Activated CD8-positive, alpha-beta memory T cell treated with anti-CD3 and anti-CD28 coated beads for 4 hours (primary cell): Measurements from ENCODE around the gene ATG4C.

Experiments used
- DNase-seq, 2 donors: peaks; one replicate each; pipeline ENCODE4 v3.0.0-alpha.2; 2020; ENCODE audit warnings: low read depth in 2 of 2

The ATG4C gene

GRCh38 chr1:62904856-62905225 lies 120.9 kb downstream of the ATG4C start:
- DNase-seq: no peak

DNA sequence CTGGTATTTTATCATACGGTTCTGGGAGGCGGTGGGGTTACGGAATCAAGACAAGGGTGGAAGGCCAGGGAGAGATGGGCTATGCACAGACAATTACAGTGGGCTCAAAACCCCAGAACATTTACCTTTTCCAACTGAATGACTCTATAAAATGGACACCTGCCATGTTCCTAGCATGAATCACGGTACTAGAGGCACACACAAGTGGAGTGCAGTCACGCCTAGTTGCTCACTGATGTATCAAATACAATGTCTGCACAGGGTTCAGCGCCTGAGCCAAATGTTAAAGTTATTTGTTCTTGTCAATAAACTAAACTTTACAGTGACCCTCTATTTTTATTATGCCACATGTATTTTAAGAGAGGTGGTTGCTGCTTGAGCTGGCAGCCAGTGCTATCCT lies 121.4 kb downstream of the ATG4C start:
- DNase-seq: no peak

- DNase-seq: no peak
These were observed 121.9 kb downstream of the ATG4C start for GRCh38 chr1:62905872-62906271.

DNA sequence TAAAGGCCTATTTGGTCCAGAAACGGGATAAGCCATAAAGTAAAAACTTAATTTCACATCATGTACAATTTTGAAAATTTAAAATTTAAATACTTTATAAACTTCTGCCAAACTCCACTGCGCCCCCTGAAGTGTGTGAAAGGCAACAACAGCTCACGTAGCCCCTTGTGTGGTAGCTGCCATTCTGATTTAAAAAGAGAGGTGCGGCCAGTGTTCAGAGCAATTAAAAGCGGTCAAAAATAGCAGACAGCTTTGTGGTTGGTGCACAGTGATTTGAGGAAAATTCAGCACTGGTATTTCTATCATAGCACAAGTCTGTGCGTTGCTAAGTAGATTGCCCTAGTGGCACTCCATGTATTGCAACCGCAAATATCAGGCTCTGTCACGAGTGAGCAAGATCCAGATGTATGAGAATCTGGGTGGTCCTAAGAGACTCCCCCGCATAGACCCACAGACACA lies 122.5 kb downstream of the ATG4C start:
- no peak for DNase-seq

DNA sequence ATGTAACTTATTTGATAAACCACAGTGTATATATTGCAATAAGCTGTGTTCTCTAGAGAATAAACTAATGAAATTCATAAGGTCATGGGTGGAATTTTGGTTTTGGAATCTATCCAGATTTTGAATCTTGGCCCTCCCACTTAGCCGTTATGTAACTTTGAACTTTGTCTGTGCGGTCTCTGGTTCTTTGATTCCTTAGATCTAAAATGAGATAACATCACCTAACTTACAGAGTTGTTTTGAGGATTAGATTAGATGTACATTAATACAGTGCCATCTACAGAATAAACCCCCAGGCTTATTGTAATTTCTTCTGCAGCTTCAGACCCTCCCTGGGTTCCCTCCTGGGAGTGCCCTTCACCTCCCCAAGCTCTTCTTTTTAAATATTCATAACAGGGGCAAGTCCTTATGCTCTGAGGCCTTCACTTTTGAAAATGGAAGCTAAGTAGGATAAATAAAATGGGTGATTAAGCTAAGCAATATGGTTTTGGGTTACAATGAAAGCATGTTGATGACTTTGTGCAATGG lies 124.3 kb downstream of the ATG4C start:
- DNase-seq: no peak

DNA sequence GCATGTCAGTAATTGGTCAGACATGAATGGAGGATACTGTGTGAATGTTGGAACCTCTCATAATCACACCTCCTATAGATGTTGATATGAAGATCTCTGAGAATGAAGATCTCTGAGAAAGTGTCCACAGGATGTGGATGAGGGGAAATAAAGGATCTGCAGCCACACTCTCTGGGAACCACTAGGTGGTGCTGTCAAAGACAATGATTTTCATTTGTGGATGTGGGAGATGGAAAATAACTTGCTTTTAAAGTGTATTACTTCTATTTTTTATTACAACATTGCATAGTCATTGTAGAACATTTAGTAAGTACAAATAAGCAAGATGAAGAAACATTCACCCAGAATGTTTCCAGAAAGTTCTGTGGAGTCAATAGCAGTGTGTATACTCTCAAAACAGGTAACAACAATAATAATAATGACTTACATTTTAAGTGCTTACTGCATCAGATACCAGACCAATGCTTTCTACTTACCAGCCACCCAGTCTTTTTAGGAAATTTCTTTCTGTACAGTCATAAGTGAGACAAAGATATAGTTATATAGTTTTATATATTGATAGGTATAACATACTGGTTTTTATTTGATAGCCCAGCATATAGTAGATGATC lies 128.2 kb downstream of the ATG4C start:
- DNase-seq: no peak
